HG02571 (cell line): ENCODE measurements around the gene AGBL4.
"Not testable (repeated sequence)": the region's sequence is repeated elsewhere in the genome, so short reads cannot be mapped to it uniquely, and the experiment has no call there.

Experiments used
- ATAC-seq: cut with Tn5 transposase; IDR thresholded peaks from one replicate; pipeline ENCODE4 v1.9.1; 2021; ENCODE audit warnings: mild to moderate bottlenecking, moderate library complexity; ENCODE audit not compliant: unreplicated experiment

Gene AGBL4

GRCh38 chr1:48523558-48523957, 1500.2 kb downstream of the AGBL4 start:
- ATAC-seq: no peak

GRCh38 chr1:48519896-48520295, 1503.9 kb downstream of the AGBL4 start:
- not testable (repeated sequence) for ATAC-seq

- ATAC-seq: no peak
These were observed 1516.9 kb downstream of the AGBL4 start for GRCh38 chr1:48506870-48507269.

GRCh38 chr1:48500541-48501450, 1523.0 kb downstream of the AGBL4 start:
- no peak for ATAC-seq

- ATAC-seq: no peak
These were observed 1524.5 kb downstream of the AGBL4 start for GRCh38 chr1:48499211-48499735.

GRCh38 chr1:48498096-48498791, 1525.5 kb downstream of the AGBL4 start:
- ATAC-seq: peak; percentile 67

- ATAC-seq: no peak
These were observed 1527.8 kb downstream of the AGBL4 start for GRCh38 chr1:48495911-48496310.

GRCh38 chr1:48495166-48495565, 1528.6 kb downstream of the AGBL4 start:
- ATAC-seq: no peak

- ATAC-seq: no peak
These were observed 1529.6 kb downstream of the AGBL4 start for GRCh38 chr1:48493970-48494769.

GRCh38 chr1:48493041-48493440, 1530.7 kb downstream of the AGBL4 start:
- no peak for ATAC-seq

- ATAC-seq: no peak
These were observed 1531.4 kb downstream of the AGBL4 start for GRCh38 chr1:48492392-48492791.

GRCh38 chr1:48488721-48489120, 1535.0 kb downstream of the AGBL4 start:
- ATAC-seq: no peak
